ENCODE results near the gene TUFT1.

DNA sequence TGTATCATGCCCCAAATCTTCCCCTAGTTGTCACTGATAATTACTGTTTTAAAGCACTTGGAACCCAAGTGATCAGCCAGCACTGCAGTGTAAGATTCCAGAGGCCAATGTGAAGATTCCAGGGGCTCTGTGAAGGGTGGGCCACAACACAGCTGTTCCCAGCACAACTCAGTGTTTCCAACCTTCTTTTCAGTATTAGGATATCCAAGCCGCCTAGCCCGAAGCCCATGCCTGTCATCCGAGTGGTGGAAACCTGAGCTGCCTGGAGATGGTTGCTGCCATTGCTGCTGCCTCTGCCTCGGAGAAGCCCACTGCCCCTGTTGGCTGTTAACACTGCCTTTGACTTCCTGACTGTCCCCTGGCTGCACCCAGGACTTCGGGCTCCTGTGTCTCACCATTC is 41.3 kb downstream of the TUFT1 start:
- TF ChIP-seq, protein P1, sequence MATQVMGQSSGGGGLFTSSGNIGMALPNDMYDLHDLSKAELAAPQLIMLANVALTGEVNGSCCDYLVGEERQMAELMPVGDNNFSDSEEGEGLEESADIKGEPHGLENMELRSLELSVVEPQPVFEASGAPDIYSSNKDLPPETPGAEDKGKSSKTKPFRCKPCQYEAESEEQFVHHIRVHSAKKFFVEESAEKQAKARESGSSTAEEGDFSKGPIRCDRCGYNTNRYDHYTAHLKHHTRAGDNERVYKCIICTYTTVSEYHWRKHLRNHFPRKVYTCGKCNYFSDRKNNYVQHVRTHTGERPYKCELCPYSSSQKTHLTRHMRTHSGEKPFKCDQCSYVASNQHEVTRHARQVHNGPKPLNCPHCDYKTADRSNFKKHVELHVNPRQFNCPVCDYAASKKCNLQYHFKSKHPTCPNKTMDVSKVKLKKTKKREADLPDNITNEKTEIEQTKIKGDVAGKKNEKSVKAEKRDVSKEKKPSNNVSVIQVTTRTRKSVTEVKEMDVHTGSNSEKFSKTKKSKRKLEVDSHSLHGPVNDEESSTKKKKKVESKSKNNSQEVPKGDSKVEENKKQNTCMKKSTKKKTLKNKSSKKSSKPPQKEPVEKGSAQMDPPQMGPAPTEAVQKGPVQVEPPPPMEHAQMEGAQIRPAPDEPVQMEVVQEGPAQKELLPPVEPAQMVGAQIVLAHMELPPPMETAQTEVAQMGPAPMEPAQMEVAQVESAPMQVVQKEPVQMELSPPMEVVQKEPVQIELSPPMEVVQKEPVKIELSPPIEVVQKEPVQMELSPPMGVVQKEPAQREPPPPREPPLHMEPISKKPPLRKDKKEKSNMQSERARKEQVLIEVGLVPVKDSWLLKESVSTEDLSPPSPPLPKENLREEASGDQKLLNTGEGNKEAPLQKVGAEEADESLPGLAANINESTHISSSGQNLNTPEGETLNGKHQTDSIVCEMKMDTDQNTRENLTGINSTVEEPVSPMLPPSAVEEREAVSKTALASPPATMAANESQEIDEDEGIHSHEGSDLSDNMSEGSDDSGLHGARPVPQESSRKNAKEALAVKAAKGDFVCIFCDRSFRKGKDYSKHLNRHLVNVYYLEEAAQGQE (IDR thresholded peaks at IDR 0.05; ENCODE audit: insufficient read depth in 1 of 2, low read depth in 2 of 2, low read length in 2 of 2), result no peak
- TF ChIP-seq POLR2AphosphoS5 (IDR thresholded peaks at IDR 0.05; ENCODE audit: low read depth, low read length), result no peak
- no peak for TF ChIP-seq SIN3A (IDR thresholded peaks at IDR 0.05; ENCODE audit: borderline replicate concordance, insufficient read depth, low read length)
- no peak for TF ChIP-seq TAF1 (IDR thresholded peaks at IDR 0.05; ENCODE audit: borderline replicate concordance, insufficient read depth, low read length)
- TF ChIP-seq FOXP2 (optimal IDR thresholded peaks at IDR 0.05; ENCODE audit: borderline replicate concordance, extremely low read depth, extremely low read length, insufficient read depth), result no peak
